IMR-90 (cell line): ENCODE results near the gene NAPB. TPM values are rescaled to one million over a fixed set of nuclear protein-coding genes. Genes with fewer than 3 reads are reported as not detected.
A peak's percentile ranks its signal among the peaks of the same experiment; 100 is the strongest.

Experiments used
- ATAC-seq: fragments of 200-7000 bp; cut with Tn5 transposase; 2 replicates; pipeline ENCODE4 v1.9.1; 2020; ENCODE audit warnings: low read depth, mild to moderate bottlenecking, moderate library complexity
- Bru-seq: library from RNA; stranded (reverse); fragments of 400-500 nt; gene quantifications from one replicate; lab custom pipeline; 2021; lab: Mats Ljungman, UMichigan
- BruChase-seq, 2 experiments: library from RNA; stranded (reverse); fragments of 400-500 nt; gene quantifications; one replicate each; lab custom pipeline; 2021; lab: Mats Ljungman, UMichigan
- BruUV-seq: library from RNA; stranded (reverse); fragments of 400-500 nt; replicated peaks from 2 replicates; lab custom pipeline; 2021; lab: Mats Ljungman, UMichigan
- CTCF ChIA-PET: fragments of 300-600 bp; formaldehyde crosslinking; extraction: SDS; loops from one replicate; lab custom pipeline; 2021; ENCODE audit warnings: antibody characterized with exemption; lab: Yijun Ruan, JAX
- POLR2A ChIA-PET: fragments of 300-600 bp; sonication (Branson Sonifier 250); formaldehyde crosslinking; loops from one replicate; lab custom pipeline; 2022; ENCODE audit warnings: antibody characterized with exemption; ENCODE audit not compliant: unreplicated experiment; lab: Charles Lee
- DNase-seq: peaks from one replicate; pipeline ENCODE4 v3.0.0; 2013
- H2AFZ ChIP-seq: replicated peaks from 2 replicates; pipeline ENCODE3; 2013; ENCODE audit warnings: low read length, mild to moderate bottlenecking; ENCODE audit not compliant: poor library complexity
- H2AK5ac ChIP-seq: 2 replicates; pipeline ENCODE4 v1.6.1; 2013; ENCODE audit warnings: low read depth, low read length, inconsistent platforms
- H2AK9ac ChIP-seq: replicated peaks from 2 replicates; pipeline ENCODE3; 2013; ENCODE audit warnings: mild to moderate bottlenecking, low read depth, low read length, moderate library complexity; ENCODE audit not compliant: poor library complexity
- H2BK120ac ChIP-seq: 2 replicates; pipeline ENCODE4 v1.6.1; 2013; ENCODE audit warnings: low read depth, low read length, inconsistent platforms
- H2BK15ac ChIP-seq: 3 replicates; pipeline ENCODE4 v1.6.1; 2013; ENCODE audit warnings: low read depth, low read length, inconsistent platforms
- H2BK20ac ChIP-seq: 2 replicates; pipeline ENCODE4 v1.6.1; 2013; ENCODE audit warnings: low read depth, mild to moderate bottlenecking, inconsistent platforms, low read length, moderate library complexity
- H2BK5ac ChIP-seq: 2 replicates; pipeline ENCODE4 v1.6.1; 2013; ENCODE audit warnings: mild to moderate bottlenecking, low read depth, low read length, inconsistent platforms; ENCODE audit not compliant: poor library complexity, severe bottlenecking
- H3K14ac ChIP-seq: replicated peaks from 2 replicates; pipeline ENCODE4 v1.6.1; 2013; ENCODE audit warnings: low read depth, low read length, inconsistent platforms
- H3K18ac ChIP-seq: 2 replicates; pipeline ENCODE4 v1.6.1; 2013; ENCODE audit warnings: low read depth, low read length, control low read depth
- H3K23ac ChIP-seq: 2 replicates; pipeline ENCODE4 v1.6.1; 2013; ENCODE audit warnings: low read depth, low read length, inconsistent platforms
- H3K27ac ChIP-seq: 2 replicates; pipeline ENCODE4 v1.5.1; 2013; ENCODE audit warnings: mild to moderate bottlenecking, control low read depth, low read length; ENCODE audit not compliant: insufficient read depth
- H3K27me3 ChIP-seq: 2 replicates; pipeline ENCODE4 v1.6.1; 2013; ENCODE audit warnings: low read length; ENCODE audit not compliant: control insufficient read depth, insufficient read depth
- H3K36me3 ChIP-seq: 2 replicates; pipeline ENCODE4 v1.6.1; 2013; ENCODE audit warnings: low read length, mixed read lengths; ENCODE audit not compliant: control insufficient read depth, insufficient read depth
- H3K4ac ChIP-seq: 2 replicates; pipeline ENCODE4 v1.6.1; 2013; ENCODE audit warnings: low read depth, low read length, inconsistent platforms
- H3K4me1 ChIP-seq: 2 replicates; pipeline ENCODE4 v1.6.1; 2013; ENCODE audit warnings: low read length, mixed read lengths; ENCODE audit not compliant: control insufficient read depth, insufficient read depth
- H3K4me2 ChIP-seq: 2 replicates; pipeline ENCODE4 v1.6.1; 2013; ENCODE audit warnings: low read depth, mild to moderate bottlenecking, control low read depth, low read length, moderate library complexity
- H3K4me3 ChIP-seq: 2 replicates; pipeline ENCODE4 v1.5.1; 2013; ENCODE audit warnings: low read depth, mild to moderate bottlenecking, control low read depth, low read length, moderate library complexity; ENCODE audit not compliant: insufficient read depth
- H3K56ac ChIP-seq: 2 replicates; pipeline ENCODE4 v1.6.1; 2013; ENCODE audit warnings: low read length, inconsistent platforms; ENCODE audit not compliant: insufficient read depth; ENCODE audit errors: extremely low read depth
- H3K79me1 ChIP-seq, 2 experiments: 2 replicates each; pipeline ENCODE4 v1.6.1; 2013; ENCODE audit warnings: low read length in 2 of 2, inconsistent platforms in 1 of 2, low read depth in 1 of 2
- H3K9ac ChIP-seq: 2 replicates; pipeline ENCODE4 v1.6.1; 2013; ENCODE audit warnings: low read depth, low read length, control low read depth
- H3K9me1 ChIP-seq: 2 replicates; pipeline ENCODE4 v1.6.1; 2013; ENCODE audit warnings: low read length, inconsistent platforms; ENCODE audit not compliant: insufficient read depth
- H3K9me3 ChIP-seq: 2 replicates; pipeline ENCODE4 v1.6.1; 2013; ENCODE audit warnings: low read length; ENCODE audit not compliant: control insufficient read depth, insufficient read depth
- H4K20me1 ChIP-seq: 2 replicates; pipeline ENCODE4 v1.6.1; 2013; ENCODE audit warnings: low read length, inconsistent platforms; ENCODE audit not compliant: insufficient read depth
- H4K5ac ChIP-seq: 2 replicates; pipeline ENCODE4 v1.6.1; 2013; ENCODE audit warnings: mild to moderate bottlenecking, low read depth, low read length, control low read depth
- H4K8ac ChIP-seq, 2 experiments: 2 replicates each; pipeline ENCODE4 v1.6.1; 2013; ENCODE audit warnings: low read depth in 2 of 2, low read length in 2 of 2, control low read depth in 1 of 2, inconsistent platforms in 1 of 2
- H4K91ac ChIP-seq: 2 replicates; pipeline ENCODE4 v1.6.1; 2013; ENCODE audit warnings: low read depth, low read length, inconsistent platforms; ENCODE audit not compliant: insufficient read depth
- BHLHE40 ChIP-seq: fragments of 150-350 bp; IDR thresholded peaks from 2 replicates; pipeline ENCODE4 v1.6.1; 2016; ENCODE audit warnings: mild to moderate bottlenecking, low read depth, low read length
- CEBPB ChIP-seq: IDR thresholded peaks from 2 replicates; pipeline ENCODE4 v1.6.1; 2012; ENCODE audit warnings: low read depth, low read length, improper control_type of control experiment
- FOS ChIP-seq: fragments of 150-350 bp; IDR thresholded peaks from 2 replicates; pipeline ENCODE4 v1.6.1; 2016; ENCODE audit warnings: low read depth, low read length
- MXI1 ChIP-seq: IDR thresholded peaks from 2 replicates; pipeline ENCODE4 v1.6.1; 2012; ENCODE audit warnings: low read depth, mild to moderate bottlenecking, low read length, moderate library complexity, borderline replicate concordance
- NFE2L2 ChIP-seq: fragments of 150-350 bp; IDR thresholded peaks from 2 replicates; pipeline ENCODE4 v1.6.1; 2016; ENCODE audit warnings: low read depth, mild to moderate bottlenecking, low read length
- POLR2A ChIP-seq: IDR thresholded peaks from 2 replicates; pipeline ENCODE4 v1.6.1; 2012; ENCODE audit warnings: mild to moderate bottlenecking, low read depth, low read length
- RAD21 ChIP-seq: IDR thresholded peaks from 2 replicates; pipeline ENCODE4 v1.6.1; 2012; ENCODE audit warnings: low read length, improper control_type of control experiment
- RFX5 ChIP-seq: IDR thresholded peaks from 2 replicates; pipeline ENCODE4 v1.8.0; 2012; ENCODE audit warnings: low read depth, mild to moderate bottlenecking, low read length, moderate library complexity
- SMC3 ChIP-seq: fragments of 150-350 bp; IDR thresholded peaks from 2 replicates; pipeline ENCODE4 v1.6.1; 2016; ENCODE audit warnings: low read depth, mild to moderate bottlenecking, antibody characterized with exemption, low read length, moderate library complexity
- WGBS, 2 experiments: methylation state at CpG; one replicate each; pipeline versions ENCODE4 v1.1.5 to v1.1.7; 2013; ENCODE audit warnings: missing lambda C conversion rate in 2 of 2; ENCODE audit not compliant: insufficient read length in 1 of 2; ENCODE audit errors: extremely low coverage in 2 of 2; 5-methylcytosine and 5-hydroxymethylcytosine counted together
- dilution Hi-C: fragments of 300-500 bp; cut with HindIII; formaldehyde crosslinking; loops from one replicate; pipeline ENCODE4 v1.14.3; 2018; ENCODE audit warnings: low sequenced_read_pairs; ENCODE audit not compliant: unreplicated experiment
- in situ Hi-C: fragments of 300-500 bp; cut with MboI; formaldehyde crosslinking; loops from 3 replicates; pipeline ENCODE4 v1.14.3; 2019; ENCODE audit warnings: low sequenced_read_pairs, inconsistent platforms, mixed read lengths
- intact Hi-C: fragments of 100-400 bp; cut with micrococcal nuclease; formaldehyde crosslinking; loops from 2 replicates; pipeline ENCODE4 v1.10.0; 2022
- long read RNA-seq: library from polyadenylated mRNA; unstranded; transcript quantifications from one replicate; pipeline ENCODE4 v2.0.0, GENCODE V29; 2021; ENCODE audit not compliant: unreplicated experiment
- polyA plus RNA-seq, 3 experiments: library from polyadenylated mRNA; depleted of rRNA; stranded (reverse); fragments of >200 nt; gene quantifications; 2 replicates each; pipeline ENCODE4 v1.2.3, GENCODE V29; 2012; ENCODE audit warnings: low replicate concordance in 1 of 3
- total RNA-seq: library from RNA; depleted of rRNA; stranded (reverse); fragments of >200 nt; gene quantifications from 2 replicates; pipeline ENCODE4 v1.2.3, GENCODE V29; 2012; rRNA removed
- TF ChIP-seq, protein P1 (sequence below): conservative IDR thresholded peaks from 2 replicates; pipeline ENCODE4 v1.5.1; 2012; ENCODE audit warnings: mild to moderate bottlenecking, low read depth, low read length, improper control_type of control experiment
- TF ChIP-seq, protein P2 (sequence below): fragments of 150-350 bp; IDR thresholded peaks from 2 replicates; pipeline ENCODE4 v1.6.1; 2016; ENCODE audit warnings: low read depth, mild to moderate bottlenecking, low read length, moderate library complexity, borderline replicate concordance

Gene NAPB
- total RNA-seq = 3.9 and 5.2 TPM in 2 replicates
- 2.8 and 4.4 TPM in 2 replicates for polyA plus RNA-seq (2012; rRNA removed)
- polyA plus RNA-seq (2012; cell fraction: cytosol; rRNA removed) = 0.96 and 1.2 TPM in 2 replicates
- polyA plus RNA-seq (2012; cell fraction: nucleus; rRNA removed; ENCODE audit: low replicate concordance) = 6.0 and 19.9 TPM in 2 replicates
- Bru-seq, nascent RNA = percentile 76 among the genes with signal in this experiment
- BruChase-seq, experiment 1, labeled RNA remaining after a 6-hour chase = percentile 80 among the genes with signal in this experiment
- BruChase-seq, experiment 2, labeled RNA remaining after a 2-hour chase = percentile 87 among the genes with signal in this experiment
- long read RNA-seq, transcript NAPB-201 (11 exons, 3,837 nt) = major isoform, 8 of 19 reads
- long read RNA-seq, transcript NAPB-202 (10 exons, 3,824 nt) = minor isoform, 5 of 19 reads
- long read RNA-seq, partial matches to known transcripts = 2 of 19 reads
- long read RNA-seq, other reads (novel, unspliced or antisense) = 4 of 19 reads

DNA sequence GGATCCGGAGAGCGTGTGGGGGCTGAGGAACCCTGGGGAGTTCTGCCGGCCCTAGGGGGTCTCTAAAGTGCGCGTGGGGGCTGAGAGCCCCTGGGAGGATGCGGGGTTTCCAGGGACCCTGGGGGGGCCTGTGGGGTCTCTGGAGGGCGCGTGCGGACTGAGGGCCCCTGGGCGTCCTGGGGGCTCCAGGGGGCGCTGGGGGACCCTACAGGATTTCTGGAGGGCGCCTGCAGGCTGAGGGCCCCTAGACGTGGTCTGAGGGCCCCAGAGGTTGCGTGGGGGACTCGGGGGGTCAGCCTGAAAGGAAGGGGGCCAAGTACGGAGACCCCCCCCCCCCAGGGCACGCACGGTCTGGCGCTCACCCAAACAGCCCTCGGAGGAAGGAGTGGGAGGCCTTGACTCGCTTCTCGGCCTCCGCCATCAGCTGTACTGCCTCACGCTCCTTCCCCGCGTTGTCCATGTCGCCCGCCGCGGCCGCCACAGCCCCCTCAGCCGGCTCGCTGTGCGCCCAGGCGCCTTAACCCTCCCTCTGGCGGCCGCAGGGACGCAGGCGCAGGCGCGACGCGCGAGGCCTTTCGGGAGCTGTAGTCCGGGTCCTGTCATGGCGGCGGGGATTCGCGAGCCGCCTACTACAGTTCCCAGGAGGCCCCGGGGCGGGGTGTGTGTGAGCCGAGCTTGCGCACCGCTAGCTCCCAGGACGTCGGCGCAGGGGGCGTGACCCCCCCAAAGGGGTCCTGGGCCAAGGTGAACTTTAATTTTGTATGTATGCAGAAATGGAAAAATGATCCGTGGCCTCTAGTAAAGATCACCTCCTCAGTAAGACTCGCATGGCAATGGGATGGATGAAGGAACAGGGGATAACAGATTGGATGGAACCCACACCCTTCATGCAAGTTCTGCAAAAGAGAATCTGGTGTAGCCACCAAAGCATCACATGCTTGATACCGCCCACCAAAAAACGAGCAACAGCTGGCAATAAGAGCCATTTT, at the start of gene NAPB:
Gene NAPB, minus strand, starts transcription at position 546 of the 989 bp plus-strand sequence. Its CDS starts 86 bp downstream, at position 460.
- ChIA-PET POLR2A (interaction anchor here (0.6 kb wide), 1 partner anchor 10 kb away, joined by 3 read pairs; no protein-coding TSS in a partner anchor), CTCF (interaction anchor here (0.6 to 1.5 kb wide), 4 partner anchors 19 to 43 kb away, joined by 3 to 5 read pairs (median 4); no protein-coding TSS in a partner anchor)
- peak within 1 kb of the TSS; percentile 53; the same call in 1 of the 2 replicates for H4K91ac ChIP-seq
- peak within 1 kb of the TSS; percentile 67 for H3K4me3 ChIP-seq
- peaks cover 3% of the 10 kb centered on the region for H3K9me1 ChIP-seq
- in situ Hi-C loops = no loop called here
- 0% methylated on average over 14 of the region's 64 CpGs; no CpG with 5 or more reads in 1 of the 2 experiments for WGBS, 2 experiments
- no peaks in the 10 kb centered on the region for H3K9me3 ChIP-seq
- H4K8ac ChIP-seq = peak within 1 kb of the TSS; percentile 72 to 98
- peak within 1 kb of the TSS; percentile 93 for H3K4me2 ChIP-seq
- peaks cover 3% of the 10 kb centered on the region; the same call in 1 of the 2 replicates for H4K20me1 ChIP-seq
- H3K27ac ChIP-seq = peak within 1 kb of the TSS; percentile 75
- DNase-seq = peak; percentile 88
- H3K23ac ChIP-seq = peak within 1 kb of the TSS; percentile 80; the same call in 1 of the 2 replicates
- H3K79me1 ChIP-seq = peaks cover 3 to 16% of the 10 kb centered on the region in 2 experiments; a peak in 3 of 4 replicates
- peak within 1 kb of the TSS; percentile 73 for H4K5ac ChIP-seq
- H2AK9ac ChIP-seq = peak within 1 kb of the TSS; percentile 91
- H2BK20ac ChIP-seq = no peak within 1 kb of the TSS
- H2AK5ac ChIP-seq = peak within 1 kb of the TSS; percentile 61; the same call in 1 of the 2 replicates
- peak within 1 kb of the TSS; percentile 96 for H3K14ac ChIP-seq
- no peaks in the 10 kb centered on the region for H3K27me3 ChIP-seq
- H2AFZ ChIP-seq = peak within 1 kb of the TSS; percentile 97
- H2BK15ac ChIP-seq = no peak within 1 kb of the TSS
- peak within 1 kb of the TSS; percentile 94 for H3K4ac ChIP-seq
- dilution Hi-C loops = no loop called here
- H2BK5ac ChIP-seq = peak within 1 kb of the TSS; percentile 78
- peak within 1 kb of the TSS; percentile 32 for H3K18ac ChIP-seq
- peak; percentile 99 for ATAC-seq
- intact Hi-C loops = loop anchor here (1.0 kb wide), 1 partner anchor 60 kb away; no protein-coding TSS in a partner anchor
- no peaks in the 10 kb centered on the region for H3K36me3 ChIP-seq
- peak within 1 kb of the TSS; percentile 79 for H3K9ac ChIP-seq
- no TSS peak for BruUV-seq
- peaks cover 1% of the 10 kb centered on the region; the same call in 1 of the 2 replicates for H3K4me1 ChIP-seq
- H2BK120ac ChIP-seq = peak within 1 kb of the TSS; percentile 49
- peak within 1 kb of the TSS; percentile 77 for H3K56ac ChIP-seq
- peak; percentile 26; the same call in 1 of the 2 replicates for TF ChIP-seq RAD21
- TF ChIP-seq, protein P1, sequence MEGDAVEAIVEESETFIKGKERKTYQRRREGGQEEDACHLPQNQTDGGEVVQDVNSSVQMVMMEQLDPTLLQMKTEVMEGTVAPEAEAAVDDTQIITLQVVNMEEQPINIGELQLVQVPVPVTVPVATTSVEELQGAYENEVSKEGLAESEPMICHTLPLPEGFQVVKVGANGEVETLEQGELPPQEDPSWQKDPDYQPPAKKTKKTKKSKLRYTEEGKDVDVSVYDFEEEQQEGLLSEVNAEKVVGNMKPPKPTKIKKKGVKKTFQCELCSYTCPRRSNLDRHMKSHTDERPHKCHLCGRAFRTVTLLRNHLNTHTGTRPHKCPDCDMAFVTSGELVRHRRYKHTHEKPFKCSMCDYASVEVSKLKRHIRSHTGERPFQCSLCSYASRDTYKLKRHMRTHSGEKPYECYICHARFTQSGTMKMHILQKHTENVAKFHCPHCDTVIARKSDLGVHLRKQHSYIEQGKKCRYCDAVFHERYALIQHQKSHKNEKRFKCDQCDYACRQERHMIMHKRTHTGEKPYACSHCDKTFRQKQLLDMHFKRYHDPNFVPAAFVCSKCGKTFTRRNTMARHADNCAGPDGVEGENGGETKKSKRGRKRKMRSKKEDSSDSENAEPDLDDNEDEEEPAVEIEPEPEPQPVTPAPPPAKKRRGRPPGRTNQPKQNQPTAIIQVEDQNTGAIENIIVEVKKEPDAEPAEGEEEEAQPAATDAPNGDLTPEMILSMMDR = peak; percentile 37
- no peak; the same call in 1 of the 2 replicates for TF ChIP-seq SMC3
- peak; percentile 63 for TF ChIP-seq POLR2A
- TF ChIP-seq BHLHE40 = no peak
- no peak for TF ChIP-seq RFX5
- TF ChIP-seq, protein P2, sequence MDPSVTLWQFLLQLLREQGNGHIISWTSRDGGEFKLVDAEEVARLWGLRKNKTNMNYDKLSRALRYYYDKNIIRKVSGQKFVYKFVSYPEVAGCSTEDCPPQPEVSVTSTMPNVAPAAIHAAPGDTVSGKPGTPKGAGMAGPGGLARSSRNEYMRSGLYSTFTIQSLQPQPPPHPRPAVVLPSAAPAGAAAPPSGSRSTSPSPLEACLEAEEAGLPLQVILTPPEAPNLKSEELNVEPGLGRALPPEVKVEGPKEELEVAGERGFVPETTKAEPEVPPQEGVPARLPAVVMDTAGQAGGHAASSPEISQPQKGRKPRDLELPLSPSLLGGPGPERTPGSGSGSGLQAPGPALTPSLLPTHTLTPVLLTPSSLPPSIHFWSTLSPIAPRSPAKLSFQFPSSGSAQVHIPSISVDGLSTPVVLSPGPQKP = no peak
- no peak for TF ChIP-seq CEBPB
- 0 out of 2 replicates have a peak, but pooled peaks have one; percentile 68 for TF ChIP-seq MXI1
- no peak for TF ChIP-seq NFE2L2
- no peak for TF ChIP-seq FOS
